ENCODE measurements around the gene LGMN.

DNA sequence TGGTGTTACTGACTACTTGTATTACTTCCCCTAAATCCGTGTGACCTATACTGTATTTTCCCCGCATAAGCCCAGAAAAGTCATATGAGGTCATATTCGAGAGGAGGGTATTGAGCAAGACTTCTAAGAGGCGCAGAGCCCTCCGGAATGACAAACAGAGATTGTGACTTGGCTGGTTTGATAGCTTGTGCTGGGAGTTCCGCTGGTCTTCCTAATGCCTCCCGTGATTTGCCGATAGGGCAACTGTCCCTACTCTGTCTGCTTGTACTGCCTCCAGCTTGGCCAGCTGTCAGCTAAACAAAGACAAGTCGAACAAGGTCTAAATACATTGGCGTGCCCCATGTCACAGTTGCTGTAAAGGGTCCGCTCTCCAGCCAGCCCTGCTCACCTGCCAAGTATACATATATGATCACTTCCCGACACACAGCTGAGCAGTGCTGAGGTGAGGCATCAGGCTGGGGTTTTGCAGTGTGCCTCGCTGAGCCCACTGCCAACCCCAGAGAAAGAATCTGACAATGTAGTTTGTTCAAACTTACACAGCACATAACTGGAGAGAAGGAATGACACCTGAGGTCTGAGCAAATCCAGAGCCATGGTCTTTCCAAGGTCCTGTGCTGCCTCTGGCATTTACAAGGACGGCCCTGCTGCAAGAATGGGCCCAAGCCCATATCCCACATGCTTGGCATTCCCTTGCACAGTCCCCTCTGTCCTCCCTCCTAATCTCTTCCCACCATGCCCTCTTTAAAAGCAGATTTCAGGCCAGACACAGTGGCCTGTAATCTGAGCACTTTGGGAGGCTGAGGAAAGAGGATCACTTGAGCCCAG lies 23.7 kb downstream of the LGMN start:
- TF ChIP-seq EZH2phosphoT487 (IDR thresholded peaks at IDR 0.05; ENCODE audit: insufficient read depth, low read depth) (no peak), EZH2 (IDR thresholded peaks at IDR 0.05; ENCODE audit: insufficient read depth, poor library complexity, severe bottlenecking) (no peak)

Data from GM23248 (cell line).